Suprapubic skin (tissue), 2 donors: ENCODE results near the gene GAL3ST1.

ENCODE experiments used
- EP300 ChIP-seq: sonication (generic); formaldehyde crosslinking; IDR thresholded peaks from one replicate; pipeline ENCODE4 v1.6.1; 2017; ENCODE audit warnings: antibody characterized with exemption
- POLR2A ChIP-seq, 2 donors: fragments of 450-650 bp; IDR thresholded peaks; one replicate each; pipeline ENCODE4 v1.6.1; 2017; ENCODE audit warnings: antibody characterized with exemption in 2 of 2, mild to moderate bottlenecking in 2 of 2, moderate library complexity in 2 of 2

- TF ChIP-seq EP300: no peak
- TF ChIP-seq POLR2A (IDR thresholded peaks at IDR 0.05): no peak
Observed at GRCh38 chr22:30547188-30547587, 27.3 kb downstream of the GAL3ST1 start.
